Transverse colon (tissue), 4 donors: ENCODE results near the gene PITPNC1. TPM values are rescaled to one million over a fixed set of nuclear protein-coding genes. Genes with fewer than 3 reads are reported as not detected.

Experiments used
- DNase-seq: peaks from one replicate; pipeline ENCODE4 v3.0.0-alpha.2; 2019
- H3K27ac ChIP-seq, 4 donors: fragments of 200-600 bp; sonication (generic); 2 replicates each; pipeline ENCODE4 v1.5.1; 2016 to 2018; ENCODE audit warnings: inconsistent platforms in 4 of 4
- H3K27me3 ChIP-seq: fragments of 200-600 bp; sonication (generic); 2 replicates; pipeline ENCODE4 v1.5.1; 2017; ENCODE audit warnings: inconsistent platforms
- H3K36me3 ChIP-seq, 4 donors: fragments of 200-600 bp; sonication (generic); 2 replicates each; pipeline ENCODE4 v1.5.1; 2017 to 2019; ENCODE audit warnings: inconsistent platforms in 4 of 4
- H3K4me1 ChIP-seq, 4 donors: fragments of 200-600 bp; sonication (generic); 2 replicates each; pipeline ENCODE4 v1.5.1; 2017 to 2020; ENCODE audit warnings: inconsistent platforms in 4 of 4
- H3K4me3 ChIP-seq, 4 donors: fragments of 200-600 bp; sonication (generic); 1 replicate in 1 of 4; 2 replicates in 3 of 4; pipeline versions ENCODE4 v1.5.1 to v1.6.1; 2017 to 2019; ENCODE audit warnings: inconsistent platforms in 4 of 4
- H3K9me3 ChIP-seq, 2 donors: fragments of 200-600 bp; sonication (generic); 2 replicates each; pipeline ENCODE4 v1.5.1; 2017 to 2019; ENCODE audit warnings: inconsistent platforms in 2 of 2
- EP300 ChIP-seq: sonication (generic); formaldehyde crosslinking; IDR thresholded peaks from one replicate; pipeline ENCODE4 v1.6.1; 2017; ENCODE audit warnings: antibody characterized with exemption, low read depth
- POLR2A ChIP-seq: fragments of 450-650 bp; IDR thresholded peaks from one replicate; pipeline ENCODE4 v1.6.1; 2016; ENCODE audit warnings: antibody characterized with exemption, mild to moderate bottlenecking, moderate library complexity
- POLR2AphosphoS5 ChIP-seq, 3 donors: sonication (generic); formaldehyde crosslinking; IDR thresholded peaks; one replicate each; pipeline ENCODE4 v1.6.1; 2016; ENCODE audit warnings: antibody characterized with exemption in 3 of 3
- WGBS, 2 donors: methylation state at CpG; one replicate each; pipeline ENCODE4 v1.1.5; 2018; ENCODE audit warnings: low coverage in 1 of 2; 5-methylcytosine and 5-hydroxymethylcytosine counted together
- in situ Hi-C, 4 donors: fragments of 200-750 bp; cut with MboI; loops; one replicate each; pipeline versions ENCODE4 v1.15.0 to v1.15.1; 2017; ENCODE audit warnings: low sequenced_read_pairs in 3 of 4, low pct_ligation_motif_present in 1 of 4, low pct_unique_long_range_greater_than_20kb in 1 of 4
- intact Hi-C: fragments of 100-400 bp; cut with DNase I; formaldehyde crosslinking; loops from one replicate; pipeline ENCODE4 v1.15.1; 2023; ENCODE audit warnings: low total_unique reads
- total RNA-seq, 4 donors: library from RNA; depleted of rRNA; stranded (reverse); fragments of >200 nt; gene quantifications; one replicate each; pipeline ENCODE4 v1.1.0, GENCODE V29; 2016
- TF ChIP-seq, protein P1 (sequence below), 5 experiments: fragments of 200-600 bp in 3 of 5; fragments of 450-650 bp in 2 of 5; sonication (generic) in 3 of 5; IDR thresholded peaks; 1 replicate in 2 of 5; 2 replicates in 3 of 5; pipeline ENCODE4 v1.5.1; 2016 to 2017; ENCODE audit warnings: antibody characterized with exemption in 5 of 5, inconsistent platforms in 3 of 5, mild to moderate bottlenecking in 2 of 5, moderate library complexity in 1 of 5

The PITPNC1 gene
- total RNA-seq, 4 donors from 2014 or later, result 1.6 to 10.3 (median 4.0) TPM

DNA sequence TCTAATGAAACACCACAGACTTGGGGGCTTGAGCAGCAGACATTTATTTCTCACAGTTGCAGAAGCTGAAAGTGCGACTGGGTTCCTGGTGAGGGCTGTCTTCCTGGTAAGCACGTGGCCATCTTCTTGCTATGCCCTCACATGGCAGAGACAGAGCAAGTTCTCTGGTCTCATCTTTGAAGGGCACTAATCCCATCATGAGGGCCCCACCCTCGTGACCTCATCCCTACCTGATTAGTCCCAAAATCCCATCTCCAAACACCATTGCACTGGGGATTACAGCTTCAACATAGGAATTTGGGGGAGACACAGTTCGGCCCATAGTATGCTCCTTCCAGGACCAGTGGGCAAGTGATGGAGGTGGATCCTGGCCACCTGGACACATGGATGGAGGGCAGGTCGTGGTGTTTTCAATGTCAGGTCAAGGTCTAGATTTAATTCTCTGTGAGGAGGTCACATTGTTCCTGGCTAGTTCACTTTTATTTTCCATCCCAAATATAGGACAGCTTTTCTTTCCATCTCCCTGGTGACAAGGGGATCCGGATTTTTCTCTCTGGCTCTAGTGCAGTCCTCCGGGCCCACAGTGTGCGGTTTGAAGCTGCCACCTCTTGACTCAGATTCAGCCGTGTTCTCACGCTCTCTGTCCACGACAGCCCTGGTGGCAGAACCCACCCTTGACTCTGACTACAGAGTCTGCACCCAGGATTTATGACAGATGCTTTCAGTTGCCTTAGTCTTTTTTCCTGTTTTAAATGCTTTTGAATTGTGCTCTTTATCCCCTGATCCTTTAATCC, 180.2 kb downstream of the PITPNC1 start:
- Histone ChIP-seq H3K36me3 (no peaks in the 10 kb centered on the region), H3K27ac (no peak overlapping the region), H3K9me3 (no peaks in the 10 kb centered on the region), H3K4me3 (no peak overlapping the region), H3K27me3 (no peaks in the 10 kb centered on the region), H3K4me1 (no peaks in the 10 kb centered on the region)
- DNase-seq, result no peak
- 88 to 93% methylated on average over 4 to 11 of the region's 11 CpGs for WGBS, 2 donors
- intact Hi-C loops, result no loop called here
- TF ChIP-seq POLR2A (no peak), EP300 (no peak)
- in situ Hi-C loops, result no loop called here

- no peaks in the 10 kb centered on the region for H3K27me3 ChIP-seq
- TF ChIP-seq POLR2AphosphoS5 (IDR thresholded peaks at IDR 0.05) (no peak), POLR2A (no peak), EP300 (no peak)
- TF ChIP-seq, protein P1, sequence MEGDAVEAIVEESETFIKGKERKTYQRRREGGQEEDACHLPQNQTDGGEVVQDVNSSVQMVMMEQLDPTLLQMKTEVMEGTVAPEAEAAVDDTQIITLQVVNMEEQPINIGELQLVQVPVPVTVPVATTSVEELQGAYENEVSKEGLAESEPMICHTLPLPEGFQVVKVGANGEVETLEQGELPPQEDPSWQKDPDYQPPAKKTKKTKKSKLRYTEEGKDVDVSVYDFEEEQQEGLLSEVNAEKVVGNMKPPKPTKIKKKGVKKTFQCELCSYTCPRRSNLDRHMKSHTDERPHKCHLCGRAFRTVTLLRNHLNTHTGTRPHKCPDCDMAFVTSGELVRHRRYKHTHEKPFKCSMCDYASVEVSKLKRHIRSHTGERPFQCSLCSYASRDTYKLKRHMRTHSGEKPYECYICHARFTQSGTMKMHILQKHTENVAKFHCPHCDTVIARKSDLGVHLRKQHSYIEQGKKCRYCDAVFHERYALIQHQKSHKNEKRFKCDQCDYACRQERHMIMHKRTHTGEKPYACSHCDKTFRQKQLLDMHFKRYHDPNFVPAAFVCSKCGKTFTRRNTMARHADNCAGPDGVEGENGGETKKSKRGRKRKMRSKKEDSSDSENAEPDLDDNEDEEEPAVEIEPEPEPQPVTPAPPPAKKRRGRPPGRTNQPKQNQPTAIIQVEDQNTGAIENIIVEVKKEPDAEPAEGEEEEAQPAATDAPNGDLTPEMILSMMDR (IDR thresholded peaks at IDR 0.05), result no peak
- no peak overlapping the region for H3K4me3 ChIP-seq
- H3K27ac ChIP-seq, result no peak overlapping the region
- no peaks in the 10 kb centered on the region for H3K9me3 ChIP-seq
- H3K4me1 ChIP-seq, result no peaks in the 10 kb centered on the region
- H3K36me3 ChIP-seq, result no peaks in the 10 kb centered on the region
- WGBS, 2 donors, result 89 to 100% methylated on average over 2 to 5 of the region's 5 CpGs
- DNase-seq, result no peak
- intact Hi-C loops, result no loop called here
- in situ Hi-C loops, result no loop called here
These were observed 180.8 kb downstream of the PITPNC1 start for GRCh38 chr17:67557921-67558320.

DNA sequence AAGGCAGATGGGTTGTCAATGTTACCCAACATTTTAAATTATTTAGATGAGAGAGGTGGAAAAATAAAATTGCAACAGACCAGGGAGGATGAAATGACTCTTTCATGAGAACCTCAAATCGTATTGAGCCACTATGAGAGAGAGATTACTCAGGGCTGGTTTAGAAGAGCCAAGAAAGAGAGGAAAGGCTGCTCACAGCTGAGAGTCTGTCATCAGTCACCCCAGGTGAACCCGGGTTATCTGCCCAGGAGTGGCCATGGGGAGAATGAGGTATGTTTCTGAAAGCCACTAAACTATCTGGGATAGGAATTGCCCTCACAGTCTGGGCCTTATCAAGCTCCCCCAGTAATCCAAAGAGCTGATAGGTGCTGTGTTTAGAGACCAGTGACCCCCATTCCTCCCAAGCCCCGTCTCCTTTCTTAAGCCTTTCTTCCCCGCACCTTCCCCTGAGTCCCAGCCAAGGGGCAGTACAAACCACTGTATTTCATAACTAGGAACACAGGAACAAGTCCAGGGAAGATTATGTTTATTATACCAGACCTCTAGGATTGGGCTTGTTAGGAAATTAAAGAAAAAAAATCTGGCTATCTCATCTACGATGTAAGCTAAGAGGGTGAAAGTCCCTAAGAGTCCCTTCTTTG, 181.8 kb downstream of the PITPNC1 start:
- Histone ChIP-seq H3K27me3 (no peaks in the 10 kb centered on the region), H3K9me3 (no peaks in the 10 kb centered on the region), H3K36me3 (no peaks in the 10 kb centered on the region), H3K4me1 (no peaks in the 10 kb centered on the region), H3K27ac (no peak overlapping the region), H3K4me3 (no peak overlapping the region)
- TF ChIP-seq POLR2AphosphoS5 (IDR thresholded peaks at IDR 0.05), result no peak
- TF ChIP-seq, protein P1 (IDR thresholded peaks at IDR 0.05), result no peak
- no peak for TF ChIP-seq EP300
- TF ChIP-seq POLR2A, result no peak
- in situ Hi-C loops (no loop called here), intact Hi-C loops (no loop called here)
- DNase-seq, result no peak
- WGBS, 2 donors, result 78 to 83% methylated on average over 4 to 5 of the region's 5 CpGs

DNA sequence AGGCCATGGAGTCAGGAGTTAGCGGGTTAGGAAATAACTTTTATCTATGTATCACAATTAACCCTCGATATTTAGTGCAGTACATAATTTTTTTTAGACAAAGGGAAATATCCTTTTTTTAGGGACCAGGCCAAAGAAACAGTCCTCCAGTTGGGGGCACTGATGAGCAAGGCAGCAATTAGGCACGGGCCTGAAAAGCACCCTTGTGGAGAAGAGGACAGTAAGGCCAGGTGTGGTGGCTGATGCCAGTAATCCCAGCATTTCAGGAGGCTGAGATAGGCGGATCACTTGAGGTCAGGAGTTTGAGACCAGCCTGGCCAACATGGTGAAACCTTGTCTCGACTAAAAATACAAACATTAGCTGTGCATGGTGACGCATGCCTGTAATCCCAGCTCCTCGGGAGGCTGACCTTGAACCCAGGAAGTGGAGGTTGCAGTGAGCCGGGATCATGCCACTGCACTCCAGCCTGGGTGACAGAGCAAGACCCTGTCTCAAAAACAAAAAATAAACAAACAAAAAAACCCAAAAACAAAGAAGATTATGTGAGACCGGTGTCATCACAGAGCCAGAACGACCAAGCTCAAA, 182.4 kb downstream of the PITPNC1 start:
- in situ Hi-C loops (no loop called here), intact Hi-C loops (no loop called here)
- Histone ChIP-seq H3K27ac (no peak overlapping the region), H3K36me3 (no peaks in the 10 kb centered on the region), H3K9me3 (no peaks in the 10 kb centered on the region), H3K27me3 (no peaks in the 10 kb centered on the region), H3K4me1 (no peaks in the 10 kb centered on the region), H3K4me3 (no peak overlapping the region)
- DNase-seq, result no peak
- TF ChIP-seq POLR2A (no peak), POLR2AphosphoS5 (IDR thresholded peaks at IDR 0.05) (no peak)
- TF ChIP-seq, protein P1 (IDR thresholded peaks at IDR 0.05), result peak in 3 of 5 experiments; percentile 18 to 30 (median 20)
- 89 to 95% methylated on average over 6 to 10 of the region's 10 CpGs for WGBS, 2 donors
